Fibroblast of lung (primary cell): ENCODE results near the gene RINL.

Source experiments
- EZH2 ChIP-seq: IDR thresholded peaks from 2 replicates; pipeline ENCODE4 v1.5.1; 2012; ENCODE audit warnings: low read length, control low read depth, mild to moderate bottlenecking; ENCODE audit errors: missing control alignments
- TF ChIP-seq, protein P1 (sequence below), 2 donors: IDR thresholded peaks in 1 of 2; conservative IDR thresholded peaks in 1 of 2; 1 replicate in 1 of 2; 2 replicates in 1 of 2; pipeline ENCODE4 v1.5.1; 2011 to 2012; ENCODE audit warnings: low read length in 2 of 2, control low read depth in 1 of 2, inconsistent platforms in 1 of 2, low read depth in 1 of 2, mild to moderate bottlenecking in 1 of 2

DNA sequence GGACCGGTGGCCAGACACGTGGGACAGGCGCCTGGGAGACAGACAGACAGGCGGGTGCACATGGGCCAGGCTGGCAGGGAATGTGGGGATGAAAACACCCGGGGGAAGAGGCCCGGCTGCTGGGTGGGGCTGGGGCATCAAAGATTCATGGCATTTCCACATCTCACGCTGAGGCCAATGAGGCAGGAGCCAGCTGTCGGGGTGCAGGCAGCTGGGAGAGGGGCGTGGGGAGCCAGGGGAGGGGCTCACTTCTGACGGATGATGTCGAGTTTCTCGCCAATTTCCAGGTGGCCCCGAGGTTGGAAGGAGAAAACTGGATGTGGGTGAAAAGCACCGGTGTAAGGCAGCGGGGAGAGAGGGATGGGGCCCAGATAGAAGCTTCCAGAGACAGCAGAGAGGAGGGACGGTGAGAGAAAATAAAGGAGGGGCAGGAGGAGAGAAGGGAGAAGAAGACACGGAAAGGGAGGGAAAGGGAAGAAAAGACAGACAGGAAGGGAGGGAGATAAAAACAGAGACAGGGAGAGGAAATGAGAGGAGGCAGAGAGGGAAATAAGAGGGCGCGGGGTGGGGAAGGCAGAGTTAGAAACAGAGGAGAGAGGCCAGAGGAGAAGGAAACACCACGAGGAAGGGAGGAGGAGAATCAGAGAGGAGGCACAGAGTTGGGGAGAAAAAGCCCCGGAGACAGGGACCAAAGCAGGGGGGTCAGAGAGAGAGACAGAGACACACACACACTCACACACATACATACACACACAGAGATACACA, 41.9 kb upstream of the RINL start:
- TF ChIP-seq, protein P1, sequence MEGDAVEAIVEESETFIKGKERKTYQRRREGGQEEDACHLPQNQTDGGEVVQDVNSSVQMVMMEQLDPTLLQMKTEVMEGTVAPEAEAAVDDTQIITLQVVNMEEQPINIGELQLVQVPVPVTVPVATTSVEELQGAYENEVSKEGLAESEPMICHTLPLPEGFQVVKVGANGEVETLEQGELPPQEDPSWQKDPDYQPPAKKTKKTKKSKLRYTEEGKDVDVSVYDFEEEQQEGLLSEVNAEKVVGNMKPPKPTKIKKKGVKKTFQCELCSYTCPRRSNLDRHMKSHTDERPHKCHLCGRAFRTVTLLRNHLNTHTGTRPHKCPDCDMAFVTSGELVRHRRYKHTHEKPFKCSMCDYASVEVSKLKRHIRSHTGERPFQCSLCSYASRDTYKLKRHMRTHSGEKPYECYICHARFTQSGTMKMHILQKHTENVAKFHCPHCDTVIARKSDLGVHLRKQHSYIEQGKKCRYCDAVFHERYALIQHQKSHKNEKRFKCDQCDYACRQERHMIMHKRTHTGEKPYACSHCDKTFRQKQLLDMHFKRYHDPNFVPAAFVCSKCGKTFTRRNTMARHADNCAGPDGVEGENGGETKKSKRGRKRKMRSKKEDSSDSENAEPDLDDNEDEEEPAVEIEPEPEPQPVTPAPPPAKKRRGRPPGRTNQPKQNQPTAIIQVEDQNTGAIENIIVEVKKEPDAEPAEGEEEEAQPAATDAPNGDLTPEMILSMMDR (conservative IDR thresholded peaks at IDR 0.05 in 1 of 2, IDR thresholded peaks at IDR 0.05 in 1 of 2; ENCODE audit: low read depth in 1 of 2, low read length in 2 of 2) = no peak
- TF ChIP-seq EZH2 = no peak
